Panc1 (cell line): ENCODE data around the gene CHST12.

Experiments
- POLR2AphosphoS5 ChIP-seq: IDR thresholded peaks from 2 replicates; pipeline ENCODE4 v1.6.1; 2012; ENCODE audit warnings: mild to moderate bottlenecking, low read depth, low read length, moderate library complexity
- TCF7L2 ChIP-seq: IDR thresholded peaks from 2 replicates; pipeline ENCODE4 v1.6.1; 2011; ENCODE audit warnings: mild to moderate bottlenecking, low read depth, low read length, inconsistent platforms
- TF ChIP-seq, protein P1 (sequence below): fragments of 450-650 bp; IDR thresholded peaks from 2 replicates; pipeline ENCODE4 v1.5.1; 2017; ENCODE audit warnings: mild to moderate bottlenecking

DNA sequence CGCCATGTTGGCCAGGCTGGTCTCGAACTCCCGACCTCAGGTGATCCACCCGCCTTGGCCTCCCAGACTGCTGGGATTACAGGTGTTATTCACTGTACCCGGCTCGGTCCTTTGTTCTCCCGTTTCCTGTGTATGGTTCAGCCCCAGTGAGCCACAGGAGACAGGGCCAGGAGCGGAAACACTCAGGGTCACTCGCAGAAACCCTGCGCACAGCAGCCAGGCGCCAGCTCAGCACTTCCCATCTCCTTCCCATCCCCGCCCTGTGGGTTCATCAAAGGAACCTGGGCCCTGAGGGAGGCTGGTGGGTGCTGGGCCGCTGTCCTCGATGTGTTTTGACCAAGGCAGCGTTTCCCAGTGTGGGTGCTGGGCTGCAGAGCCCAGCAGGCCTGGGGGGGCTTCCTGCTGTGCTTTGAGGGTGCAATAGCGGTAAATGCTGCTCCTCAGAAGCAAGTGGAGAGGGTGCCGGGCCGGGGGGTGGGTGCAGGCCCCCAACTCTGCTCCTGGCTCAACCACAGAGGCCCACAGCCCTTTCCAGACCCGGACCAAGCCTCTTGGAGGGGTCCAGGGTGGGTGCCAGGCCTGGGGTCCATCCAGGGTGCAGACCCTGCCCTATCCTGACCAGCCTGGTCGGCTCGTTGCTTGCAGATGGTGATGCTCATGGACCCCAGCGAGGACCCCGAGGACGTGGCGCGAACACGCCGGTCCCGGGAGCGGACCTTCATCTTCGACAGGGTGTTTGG lies 15.3 kb upstream of the CHST12 start:
- TF ChIP-seq, protein P1, sequence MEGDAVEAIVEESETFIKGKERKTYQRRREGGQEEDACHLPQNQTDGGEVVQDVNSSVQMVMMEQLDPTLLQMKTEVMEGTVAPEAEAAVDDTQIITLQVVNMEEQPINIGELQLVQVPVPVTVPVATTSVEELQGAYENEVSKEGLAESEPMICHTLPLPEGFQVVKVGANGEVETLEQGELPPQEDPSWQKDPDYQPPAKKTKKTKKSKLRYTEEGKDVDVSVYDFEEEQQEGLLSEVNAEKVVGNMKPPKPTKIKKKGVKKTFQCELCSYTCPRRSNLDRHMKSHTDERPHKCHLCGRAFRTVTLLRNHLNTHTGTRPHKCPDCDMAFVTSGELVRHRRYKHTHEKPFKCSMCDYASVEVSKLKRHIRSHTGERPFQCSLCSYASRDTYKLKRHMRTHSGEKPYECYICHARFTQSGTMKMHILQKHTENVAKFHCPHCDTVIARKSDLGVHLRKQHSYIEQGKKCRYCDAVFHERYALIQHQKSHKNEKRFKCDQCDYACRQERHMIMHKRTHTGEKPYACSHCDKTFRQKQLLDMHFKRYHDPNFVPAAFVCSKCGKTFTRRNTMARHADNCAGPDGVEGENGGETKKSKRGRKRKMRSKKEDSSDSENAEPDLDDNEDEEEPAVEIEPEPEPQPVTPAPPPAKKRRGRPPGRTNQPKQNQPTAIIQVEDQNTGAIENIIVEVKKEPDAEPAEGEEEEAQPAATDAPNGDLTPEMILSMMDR, result no peak
- TF ChIP-seq POLR2AphosphoS5 (no peak), TCF7L2 (no peak)
